ENCODE measurements around the gene ELAVL3.

DNA sequence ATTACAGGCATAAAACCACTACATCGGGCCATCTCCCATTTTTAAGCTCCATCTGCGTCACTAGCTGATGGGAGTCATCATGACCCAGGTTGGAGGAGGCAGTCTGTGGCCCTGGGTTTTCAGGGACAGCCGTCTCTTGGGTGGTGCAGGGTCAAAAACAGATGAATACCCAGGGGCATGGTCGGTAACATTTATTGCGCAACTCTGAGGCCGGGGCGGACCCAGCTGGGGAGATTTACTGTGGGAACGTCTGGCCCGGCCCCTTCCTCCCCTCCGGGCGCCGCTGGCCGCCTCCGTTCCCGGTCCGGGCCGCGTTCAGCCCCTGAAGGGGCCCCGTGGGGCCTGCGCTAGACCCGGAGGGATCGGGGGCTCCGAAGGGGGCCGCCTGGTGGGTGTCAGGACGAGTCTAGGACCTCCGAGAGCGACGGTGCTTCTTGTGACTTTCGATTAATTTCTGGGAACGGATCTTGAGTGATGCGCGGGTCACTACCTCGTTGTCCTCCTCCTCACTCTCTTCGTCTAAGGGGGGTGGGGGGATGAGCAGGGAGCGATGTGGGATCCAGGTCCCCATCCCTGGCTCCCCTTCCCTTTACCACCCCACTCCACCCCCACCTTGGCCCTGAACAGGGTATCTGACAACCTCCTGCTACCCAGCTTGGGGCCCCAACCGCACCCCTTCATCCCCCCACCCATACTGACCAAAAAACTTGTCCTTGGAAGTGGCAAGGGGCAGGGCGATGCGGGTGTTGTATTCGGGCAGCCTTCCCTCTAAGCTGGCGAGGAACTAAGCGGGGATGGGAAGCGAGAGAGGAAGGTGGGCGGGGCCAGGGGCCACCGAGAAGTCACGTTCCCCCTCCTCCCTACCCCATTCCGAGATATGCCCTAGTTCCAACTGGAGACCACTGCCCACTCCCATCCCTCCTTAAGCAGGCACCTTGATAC is 60.1 kb downstream of the ELAVL3 start:
- no peak for TF ChIP-seq POLR2A (IDR thresholded peaks at IDR 0.05)
- TF ChIP-seq, protein P1, sequence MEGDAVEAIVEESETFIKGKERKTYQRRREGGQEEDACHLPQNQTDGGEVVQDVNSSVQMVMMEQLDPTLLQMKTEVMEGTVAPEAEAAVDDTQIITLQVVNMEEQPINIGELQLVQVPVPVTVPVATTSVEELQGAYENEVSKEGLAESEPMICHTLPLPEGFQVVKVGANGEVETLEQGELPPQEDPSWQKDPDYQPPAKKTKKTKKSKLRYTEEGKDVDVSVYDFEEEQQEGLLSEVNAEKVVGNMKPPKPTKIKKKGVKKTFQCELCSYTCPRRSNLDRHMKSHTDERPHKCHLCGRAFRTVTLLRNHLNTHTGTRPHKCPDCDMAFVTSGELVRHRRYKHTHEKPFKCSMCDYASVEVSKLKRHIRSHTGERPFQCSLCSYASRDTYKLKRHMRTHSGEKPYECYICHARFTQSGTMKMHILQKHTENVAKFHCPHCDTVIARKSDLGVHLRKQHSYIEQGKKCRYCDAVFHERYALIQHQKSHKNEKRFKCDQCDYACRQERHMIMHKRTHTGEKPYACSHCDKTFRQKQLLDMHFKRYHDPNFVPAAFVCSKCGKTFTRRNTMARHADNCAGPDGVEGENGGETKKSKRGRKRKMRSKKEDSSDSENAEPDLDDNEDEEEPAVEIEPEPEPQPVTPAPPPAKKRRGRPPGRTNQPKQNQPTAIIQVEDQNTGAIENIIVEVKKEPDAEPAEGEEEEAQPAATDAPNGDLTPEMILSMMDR (IDR thresholded peaks at IDR 0.05): no peak
